HEK293 (cell line): ENCODE data around the gene SLAMF6.

Source experiments
- IKZF3 ChIP-seq: fragments of 450-650 bp; IDR thresholded peaks from 2 replicates; pipeline ENCODE4 v1.5.0; 2018; ENCODE audit warnings: missing biosample characterization, mild to moderate bottlenecking, missing genetic modification characterization, moderate library complexity
- MYNN ChIP-seq: fragments of 450-650 bp; formaldehyde crosslinking; IDR thresholded peaks from 2 replicates; pipeline ENCODE4 v1.5.1; 2016; ENCODE audit warnings: missing biosample characterization, missing genetic modification characterization, borderline replicate concordance
- MZF1 ChIP-seq: fragments of 450-650 bp; formaldehyde crosslinking; IDR thresholded peaks from 2 replicates; pipeline ENCODE4 v1.5.1; 2017; ENCODE audit warnings: missing biosample characterization, missing genetic modification characterization, borderline replicate concordance
- TCF7L2 ChIP-seq: IDR thresholded peaks from 2 replicates; pipeline ENCODE4 v1.6.1; 2011; ENCODE audit warnings: low read depth, mild to moderate bottlenecking, inconsistent platforms, low read length, moderate library complexity, borderline replicate concordance
- ZBTB8A ChIP-seq: fragments of 450-650 bp; formaldehyde crosslinking; IDR thresholded peaks from 2 replicates; pipeline ENCODE4 v1.5.1; 2016; ENCODE audit warnings: missing biosample characterization, missing genetic modification characterization
- ZNF223 ChIP-seq: fragments of 450-650 bp; formaldehyde crosslinking; IDR thresholded peaks from 2 replicates; pipeline ENCODE4 v1.5.1; 2016; ENCODE audit warnings: missing biosample characterization, missing genetic modification characterization
- ZNF302 ChIP-seq: fragments of 450-650 bp; formaldehyde crosslinking; IDR thresholded peaks from 2 replicates; pipeline ENCODE4 v1.5.1; 2016; ENCODE audit warnings: missing biosample characterization, missing genetic modification characterization, low read depth
- ZNF350 ChIP-seq: fragments of 450-650 bp; formaldehyde crosslinking; IDR thresholded peaks from 2 replicates; pipeline ENCODE4 v1.5.0; 2017; ENCODE audit warnings: missing biosample characterization, mild to moderate bottlenecking, missing genetic modification characterization
- ZNF561 ChIP-seq: fragments of 450-650 bp; IDR thresholded peaks from 2 replicates; pipeline ENCODE4 v1.5.1; 2018; ENCODE audit warnings: missing biosample characterization, missing genetic modification characterization, borderline replicate concordance
- ZSCAN16 ChIP-seq: fragments of 450-650 bp; formaldehyde crosslinking; IDR thresholded peaks from 2 replicates; pipeline ENCODE4 v1.5.1; 2016; ENCODE audit warnings: missing biosample characterization, missing genetic modification characterization
- ZSCAN23 ChIP-seq: fragments of 450-650 bp; formaldehyde crosslinking; IDR thresholded peaks from 2 replicates; pipeline ENCODE4 v1.5.1; 2016; ENCODE audit warnings: missing biosample characterization, missing genetic modification characterization
- TF ChIP-seq, protein P1 (sequence below): fragments of 450-650 bp; formaldehyde crosslinking; IDR thresholded peaks from 2 replicates; pipeline ENCODE4 v1.5.1; 2016; ENCODE audit warnings: missing biosample characterization, missing genetic modification characterization
- TF ChIP-seq, protein P2 (sequence below): fragments of 450-650 bp; formaldehyde crosslinking; IDR thresholded peaks from 2 replicates; pipeline ENCODE4 v1.5.1; 2016; ENCODE audit warnings: missing biosample characterization, missing genetic modification characterization, low read depth
- TF ChIP-seq, protein P3 (sequence below): fragments of 450-650 bp; formaldehyde crosslinking; IDR thresholded peaks from 2 replicates; pipeline ENCODE4 v1.5.1; 2016; ENCODE audit warnings: missing biosample characterization, missing genetic modification characterization

DNA sequence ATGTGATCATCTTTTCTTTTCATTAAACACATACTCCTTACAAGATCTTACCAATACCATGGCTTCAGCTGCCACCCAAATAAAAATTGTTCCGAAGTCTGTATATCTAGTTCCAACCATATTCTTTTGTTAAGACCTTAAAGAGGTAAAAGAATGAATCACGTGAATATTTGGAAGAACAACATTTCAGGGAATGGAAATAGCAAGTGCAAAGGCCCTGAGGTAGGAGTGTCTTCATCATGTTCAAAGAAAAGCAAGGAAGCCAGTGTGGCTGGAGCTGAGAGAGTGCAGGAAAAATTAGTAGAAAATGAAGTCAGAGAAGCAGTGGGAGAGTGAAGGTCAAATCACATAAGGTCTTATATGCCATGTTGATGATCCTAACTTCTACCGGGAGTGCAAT, 50.9 kb downstream of the SLAMF6 start:
- TF ChIP-seq ZSCAN16 (no peak), IKZF3 (tag by site-specific recombination) (no peak), MYNN (tag by site-specific recombination) (no peak), ZNF302 (tag by site-specific recombination) (no peak), ZBTB8A (tag by site-specific recombination) (no peak), MZF1 (tag by site-specific recombination) (no peak), TCF7L2 (no peak), ZNF223 (no peak), ZNF350 (tag by site-specific recombination) (no peak), ZSCAN23 (tag by site-specific recombination) (no peak), ZNF561 (tag by site-specific recombination) (no peak)
- TF ChIP-seq, protein P1, sequence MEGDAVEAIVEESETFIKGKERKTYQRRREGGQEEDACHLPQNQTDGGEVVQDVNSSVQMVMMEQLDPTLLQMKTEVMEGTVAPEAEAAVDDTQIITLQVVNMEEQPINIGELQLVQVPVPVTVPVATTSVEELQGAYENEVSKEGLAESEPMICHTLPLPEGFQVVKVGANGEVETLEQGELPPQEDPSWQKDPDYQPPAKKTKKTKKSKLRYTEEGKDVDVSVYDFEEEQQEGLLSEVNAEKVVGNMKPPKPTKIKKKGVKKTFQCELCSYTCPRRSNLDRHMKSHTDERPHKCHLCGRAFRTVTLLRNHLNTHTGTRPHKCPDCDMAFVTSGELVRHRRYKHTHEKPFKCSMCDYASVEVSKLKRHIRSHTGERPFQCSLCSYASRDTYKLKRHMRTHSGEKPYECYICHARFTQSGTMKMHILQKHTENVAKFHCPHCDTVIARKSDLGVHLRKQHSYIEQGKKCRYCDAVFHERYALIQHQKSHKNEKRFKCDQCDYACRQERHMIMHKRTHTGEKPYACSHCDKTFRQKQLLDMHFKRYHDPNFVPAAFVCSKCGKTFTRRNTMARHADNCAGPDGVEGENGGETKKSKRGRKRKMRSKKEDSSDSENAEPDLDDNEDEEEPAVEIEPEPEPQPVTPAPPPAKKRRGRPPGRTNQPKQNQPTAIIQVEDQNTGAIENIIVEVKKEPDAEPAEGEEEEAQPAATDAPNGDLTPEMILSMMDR (tag by site-specific recombination), result no peak
- TF ChIP-seq, protein P2, sequence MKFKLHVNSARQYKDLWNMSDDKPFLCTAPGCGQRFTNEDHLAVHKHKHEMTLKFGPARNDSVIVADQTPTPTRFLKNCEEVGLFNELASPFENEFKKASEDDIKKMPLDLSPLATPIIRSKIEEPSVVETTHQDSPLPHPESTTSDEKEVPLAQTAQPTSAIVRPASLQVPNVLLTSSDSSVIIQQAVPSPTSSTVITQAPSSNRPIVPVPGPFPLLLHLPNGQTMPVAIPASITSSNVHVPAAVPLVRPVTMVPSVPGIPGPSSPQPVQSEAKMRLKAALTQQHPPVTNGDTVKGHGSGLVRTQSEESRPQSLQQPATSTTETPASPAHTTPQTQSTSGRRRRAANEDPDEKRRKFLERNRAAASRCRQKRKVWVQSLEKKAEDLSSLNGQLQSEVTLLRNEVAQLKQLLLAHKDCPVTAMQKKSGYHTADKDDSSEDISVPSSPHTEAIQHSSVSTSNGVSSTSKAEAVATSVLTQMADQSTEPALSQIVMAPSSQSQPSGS, result no peak
- TF ChIP-seq, protein P3, sequence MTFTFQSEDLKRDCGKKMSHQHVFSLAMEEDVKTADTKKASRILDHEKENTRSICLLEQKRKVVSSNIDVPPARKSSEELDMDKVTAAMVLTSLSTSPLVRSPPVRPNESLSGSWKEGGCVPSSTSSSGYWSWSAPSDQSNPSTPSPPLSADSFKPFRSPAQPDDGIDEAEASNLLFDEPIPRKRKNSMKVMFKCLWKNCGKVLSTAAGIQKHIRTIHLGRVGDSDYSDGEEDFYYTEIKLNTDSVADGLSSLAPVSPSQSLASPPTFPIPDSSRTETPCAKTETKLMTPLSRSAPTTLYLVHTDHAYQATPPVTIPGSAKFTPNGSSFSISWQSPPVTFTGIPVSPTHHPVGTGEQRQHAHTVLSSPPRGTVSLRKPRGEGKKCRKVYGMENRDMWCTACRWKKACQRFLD (tag by site-specific recombination), result no peak
